Measurements from ENCODE around the gene VKORC1. TPM values are rescaled to one million over a fixed set of nuclear protein-coding genes. Genes with fewer than 3 reads are reported as not detected.

The VKORC1 gene
- polyA plus RNA-seq, 1 of the 3 experiments (the other 2 are of a cell fraction): 434 TPM

DNA sequence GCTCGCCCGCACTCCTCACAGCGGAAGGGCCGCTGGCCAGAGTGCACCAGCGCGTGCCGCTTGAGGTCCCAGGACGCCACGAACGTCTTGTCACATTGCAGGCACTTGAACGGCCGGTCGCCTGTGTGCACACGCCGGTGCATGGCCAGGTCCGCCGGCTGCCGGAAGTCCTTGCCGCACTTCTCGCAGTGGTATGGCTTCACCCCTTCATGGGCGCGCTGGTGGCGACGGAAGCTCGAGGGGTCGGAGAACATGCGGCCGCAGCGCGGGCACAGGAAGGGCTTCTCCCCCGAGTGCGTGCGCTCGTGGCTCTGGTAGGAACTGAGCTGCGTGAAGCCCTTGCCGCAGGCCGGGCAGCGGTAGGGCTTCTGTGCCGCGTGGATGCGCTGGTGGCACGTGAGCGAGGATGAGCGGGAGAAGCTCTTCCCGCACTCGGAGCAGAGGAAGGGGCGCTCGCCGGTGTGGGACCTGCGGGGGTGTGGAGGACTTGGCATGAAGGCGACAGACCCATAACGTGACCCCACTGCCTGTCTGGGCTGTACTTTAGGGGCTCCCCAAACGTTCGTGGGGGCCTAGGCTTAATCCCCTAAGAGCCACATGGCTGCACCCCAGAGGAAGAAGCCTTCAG is 32.7 kb downstream of the VKORC1 start:
- H4K20me1 ChIP-seq (ENCODE audit: insufficient read depth): no peaks in the 10 kb centered on the region
- no peak for TF ChIP-seq GABPA (IDR thresholded peaks at IDR 0.05; ENCODE audit: low read depth)
- TF ChIP-seq FOXM1 (IDR thresholded peaks at IDR 0.05; ENCODE audit: low read depth): no peak
- TF ChIP-seq SIN3A (IDR thresholded peaks at IDR 0.05; ENCODE audit: borderline replicate concordance, low read depth, low read length): no peak
- TF ChIP-seq SMC3 (IDR thresholded peaks at IDR 0.05; ENCODE audit: low read depth, low read length): no peak
- no peak for TF ChIP-seq GATA2 (CRISPR knock-in tag; IDR thresholded peaks at IDR 0.05)
- no peak for TF ChIP-seq ELF1 (IDR thresholded peaks at IDR 0.05)
- no peak for TF ChIP-seq REST (IDR thresholded peaks at IDR 0.05; ENCODE audit: low read depth, low read length)
- no peak for TF ChIP-seq RXRA (IDR thresholded peaks at IDR 0.05; ENCODE audit: borderline replicate concordance, low read depth)
- no peak for TF ChIP-seq FOXJ3 (CRISPR knock-in tag; IDR thresholded peaks at IDR 0.05)
- no peak for TF ChIP-seq EP300 (IDR thresholded peaks at IDR 0.05; ENCODE audit: borderline replicate concordance in 1 of 2, low read depth in 1 of 2, low read length in 1 of 2)
- no peak for TF ChIP-seq FOSL2 (IDR thresholded peaks at IDR 0.05; ENCODE audit: borderline replicate concordance, low read depth)
- H3K9me3 ChIP-seq: no peaks in the 10 kb centered on the region
- no peak overlapping the region for H3K9ac ChIP-seq
- peaks cover 16% of the 10 kb centered on the region for H3F3A ChIP-seq (replicated peaks; ENCODE audit: insufficient read depth)
- peaks cover 64% of the 10 kb centered on the region for H3K79me2 ChIP-seq (ENCODE audit: insufficient read depth)
- no peak overlapping the region for H3K4me3 ChIP-seq (ENCODE audit: low read depth in 2 of 2, low read length in 1 of 2)
- H2AFZ ChIP-seq (ENCODE audit: low read depth): no peak overlapping the region
- no peaks in the 10 kb centered on the region for H3K9me2 ChIP-seq
- no peak overlapping the region for H3K27ac ChIP-seq (ENCODE audit: low read depth in 2 of 2, low read length in 1 of 2)
- ChIA-PET CTCF (no interaction called here), POLR2A (no interaction called here)
- no peak overlapping the region for H3K4me2 ChIP-seq
- H3K4me1 ChIP-seq (ENCODE audit: control insufficient read depth in 1 of 2, insufficient read depth in 2 of 2, low read depth in 1 of 2, low read length in 1 of 2): peaks cover 0 to 11% of the 10 kb centered on the region in 2 experiments; a peak in 3 of 4 replicates
- H3K27me3 ChIP-seq (ENCODE audit: insufficient read depth): no peaks in the 10 kb centered on the region
- H3K36me3 ChIP-seq (replicated peaks in 1 of 2; ENCODE audit: control insufficient read depth in 1 of 2, insufficient read depth in 2 of 2, low read length in 1 of 2): peaks cover 15 to 27% of the 10 kb centered on the region in 2 experiments
- 97% methylated on average over 53 of the region's 54 CpGs for WGBS (ENCODE audit: low lambda C conversion rate)
- no peak for DNase-seq

- Histone ChIP-seq H3K4me1 (ENCODE audit: control insufficient read depth in 1 of 2, insufficient read depth in 2 of 2, low read depth in 1 of 2, low read length in 1 of 2) (peaks cover 0 to 11% of the 10 kb centered on the region in 2 experiments; a peak in 3 of 4 replicates), H3K9ac (no peak overlapping the region), H3K9me2 (no peaks in the 10 kb centered on the region), H4K20me1 (ENCODE audit: insufficient read depth) (no peaks in the 10 kb centered on the region), H3K79me2 (ENCODE audit: insufficient read depth) (peaks cover 57% of the 10 kb centered on the region), H3F3A (replicated peaks; ENCODE audit: insufficient read depth) (peaks cover 9% of the 10 kb centered on the region), H3K4me3 (ENCODE audit: low read depth in 2 of 2, low read length in 1 of 2) (no peak overlapping the region), H2AFZ (ENCODE audit: low read depth) (no peak overlapping the region), H3K27ac (ENCODE audit: low read depth in 2 of 2, low read length in 1 of 2) (no peak overlapping the region), H3K36me3 (replicated peaks in 1 of 2; ENCODE audit: control insufficient read depth in 1 of 2, insufficient read depth in 2 of 2, low read length in 1 of 2) (peaks cover 15 to 27% of the 10 kb centered on the region in 2 experiments), H3K27me3 (ENCODE audit: insufficient read depth) (no peaks in the 10 kb centered on the region), H3K9me3 (no peaks in the 10 kb centered on the region), H3K4me2 (no peak overlapping the region)
- POLR2A ChIA-PET: no interaction called here
- CTCF ChIA-PET: interaction anchor here (1.9 kb wide), 1 partner anchor 11 kb away, joined by 6 read pairs; no protein-coding TSS in a partner anchor
- WGBS (ENCODE audit: low lambda C conversion rate): 91% methylated on average over 36 of the region's 42 CpGs
- DNase-seq: no peak
- TF ChIP-seq, protein P1, sequence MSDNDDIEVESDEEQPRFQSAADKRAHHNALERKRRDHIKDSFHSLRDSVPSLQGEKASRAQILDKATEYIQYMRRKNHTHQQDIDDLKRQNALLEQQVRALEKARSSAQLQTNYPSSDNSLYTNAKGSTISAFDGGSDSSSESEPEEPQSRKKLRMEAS (IDR thresholded peaks at IDR 0.05; ENCODE audit: low read depth): no peak
- no peak for TF ChIP-seq MXI1 (IDR thresholded peaks at IDR 0.05; ENCODE audit: low read depth, low read length)
- TF ChIP-seq TCF12 (IDR thresholded peaks at IDR 0.05): no peak
- no peak for TF ChIP-seq PBX3 (IDR thresholded peaks at IDR 0.05)
- TF ChIP-seq CTCF (IDR thresholded peaks at IDR 0.05): no peak
- TF ChIP-seq ELF1 (IDR thresholded peaks at IDR 0.05): no peak
- TF ChIP-seq FOXM1 (IDR thresholded peaks at IDR 0.05; ENCODE audit: low read depth): no peak
- TF ChIP-seq JUND (IDR thresholded peaks at IDR 0.05): no peak
- TF ChIP-seq EZH2phosphoT487 (IDR thresholded peaks at IDR 0.05; ENCODE audit: borderline replicate concordance, low read depth): no peak
- no peak for TF ChIP-seq FOSL2 (IDR thresholded peaks at IDR 0.05; ENCODE audit: borderline replicate concordance, low read depth)
- no peak for TF ChIP-seq GATA2 (CRISPR knock-in tag; IDR thresholded peaks at IDR 0.05)
- TF ChIP-seq SIN3A (IDR thresholded peaks at IDR 0.05; ENCODE audit: borderline replicate concordance, low read depth, low read length): no peak
- TF ChIP-seq, protein P2, sequence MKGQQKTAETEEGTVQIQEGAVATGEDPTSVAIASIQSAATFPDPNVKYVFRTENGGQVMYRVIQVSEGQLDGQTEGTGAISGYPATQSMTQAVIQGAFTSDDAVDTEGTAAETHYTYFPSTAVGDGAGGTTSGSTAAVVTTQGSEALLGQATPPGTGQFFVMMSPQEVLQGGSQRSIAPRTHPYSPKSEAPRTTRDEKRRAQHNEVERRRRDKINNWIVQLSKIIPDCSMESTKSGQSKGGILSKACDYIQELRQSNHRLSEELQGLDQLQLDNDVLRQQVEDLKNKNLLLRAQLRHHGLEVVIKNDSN (IDR thresholded peaks at IDR 0.05; ENCODE audit: borderline replicate concordance, low read depth): no peak
- TF ChIP-seq SMC3 (IDR thresholded peaks at IDR 0.05; ENCODE audit: low read depth, low read length): no peak
Measured at GRCh38 chr16:31061126-31061812, 33.3 kb downstream of the VKORC1 start.

All from SK-N-SH (cell line).